HL-60 (cell line): ENCODE measurements around the gene PASK.

Source experiments
- POLR2AphosphoS5 ChIP-seq: IDR thresholded peaks from 2 replicates; pipeline ENCODE4 v1.6.1; 2012; ENCODE audit warnings: low read depth
- REST ChIP-seq: IDR thresholded peaks from 2 replicates; pipeline ENCODE4 v1.6.1; 2012; ENCODE audit warnings: low read depth; ENCODE audit not compliant: insufficient replicate concordance
- TF ChIP-seq, protein P1 (sequence below): IDR thresholded peaks from one replicate; pipeline ENCODE4 v1.5.1; 2011; ENCODE audit warnings: low read length, control low read depth, inconsistent platforms; ENCODE audit not compliant: insufficient read depth

DNA sequence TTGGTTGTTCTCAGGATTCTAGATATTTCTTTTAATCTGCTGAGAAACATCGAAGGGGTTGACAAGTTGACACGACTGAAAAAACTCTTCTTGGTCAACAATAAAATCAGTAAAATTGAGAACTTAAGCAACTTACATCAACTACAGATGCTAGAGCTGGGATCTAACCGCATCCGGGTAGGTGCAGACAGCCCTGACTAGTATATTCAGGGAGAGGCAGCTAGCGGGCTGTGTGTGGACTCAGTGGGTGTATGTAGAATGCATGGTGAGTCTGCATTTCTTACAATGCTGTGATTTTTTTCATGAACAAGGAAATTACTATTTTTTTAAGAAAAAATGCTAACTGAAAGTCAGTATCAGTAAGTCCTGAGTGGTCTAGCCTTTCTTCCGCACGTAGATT, 11.0 kb upstream of the PASK start:
- TF ChIP-seq POLR2AphosphoS5 (no peak), REST (no peak)
- TF ChIP-seq, protein P1, sequence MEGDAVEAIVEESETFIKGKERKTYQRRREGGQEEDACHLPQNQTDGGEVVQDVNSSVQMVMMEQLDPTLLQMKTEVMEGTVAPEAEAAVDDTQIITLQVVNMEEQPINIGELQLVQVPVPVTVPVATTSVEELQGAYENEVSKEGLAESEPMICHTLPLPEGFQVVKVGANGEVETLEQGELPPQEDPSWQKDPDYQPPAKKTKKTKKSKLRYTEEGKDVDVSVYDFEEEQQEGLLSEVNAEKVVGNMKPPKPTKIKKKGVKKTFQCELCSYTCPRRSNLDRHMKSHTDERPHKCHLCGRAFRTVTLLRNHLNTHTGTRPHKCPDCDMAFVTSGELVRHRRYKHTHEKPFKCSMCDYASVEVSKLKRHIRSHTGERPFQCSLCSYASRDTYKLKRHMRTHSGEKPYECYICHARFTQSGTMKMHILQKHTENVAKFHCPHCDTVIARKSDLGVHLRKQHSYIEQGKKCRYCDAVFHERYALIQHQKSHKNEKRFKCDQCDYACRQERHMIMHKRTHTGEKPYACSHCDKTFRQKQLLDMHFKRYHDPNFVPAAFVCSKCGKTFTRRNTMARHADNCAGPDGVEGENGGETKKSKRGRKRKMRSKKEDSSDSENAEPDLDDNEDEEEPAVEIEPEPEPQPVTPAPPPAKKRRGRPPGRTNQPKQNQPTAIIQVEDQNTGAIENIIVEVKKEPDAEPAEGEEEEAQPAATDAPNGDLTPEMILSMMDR = no peak
